PC-3 (cell line): Measurements from ENCODE around the gene ZNF236. TPM values are rescaled to one million over a fixed set of nuclear protein-coding genes. Genes with fewer than 3 reads are reported as not detected.

Source experiments
- ATAC-seq: fragments of 200-7000 bp; cut with Tn5 transposase; 2 replicates; pipeline ENCODE4 v1.9.1; 2020; ENCODE audit warnings: mild to moderate bottlenecking, moderate library complexity
- BruUV-seq: library from RNA; stranded (reverse); fragments of 400-500 nt; replicated peaks from 2 replicates; lab custom pipeline; 2021; lab: Mats Ljungman, UMichigan
- CTCF ChIA-PET: fragments of 300-600 bp; sonication (Branson Sonifier 250); formaldehyde crosslinking; loops from one replicate; lab custom pipeline; 2022; ENCODE audit warnings: antibody characterized with exemption; lab: Charles Lee
- POLR2A ChIA-PET: fragments of 300-600 bp; sonication (Branson Sonifier 250); formaldehyde crosslinking; loops from one replicate; lab custom pipeline; 2022; ENCODE audit warnings: antibody characterized with exemption; ENCODE audit not compliant: unreplicated experiment; lab: Charles Lee
- DNase-seq: peaks from one replicate; pipeline ENCODE4 v3.0.0-alpha.2; 2015
- H2AFZ ChIP-seq: fragments of 300-600 bp; sonication (generic); 2 replicates; pipeline ENCODE4 v1.6.0; 2016; ENCODE audit warnings: antibody characterized with exemption, low read length
- H3F3A ChIP-seq: fragments of 300-600 bp; sonication (generic); one replicate; pipeline ENCODE4 v1.6.0; 2017; ENCODE audit warnings: antibody characterized with exemption, low read length, control low read depth, mild to moderate bottlenecking; ENCODE audit not compliant: unreplicated experiment
- H3K27ac ChIP-seq: fragments of 300-600 bp; sonication (generic); 2 replicates; pipeline ENCODE4 v1.5.1; 2016; ENCODE audit warnings: mild to moderate bottlenecking, low read length
- H3K27me3 ChIP-seq: fragments of 300-600 bp; sonication (generic); 2 replicates; pipeline ENCODE4 v1.6.1; 2016; ENCODE audit warnings: low read length, mixed read lengths
- H3K36me3 ChIP-seq: fragments of 300-600 bp; sonication (generic); 2 replicates; pipeline ENCODE4 v1.6.1; 2016; ENCODE audit warnings: low read depth, mixed run types, low read length, mixed read lengths
- H3K4me1 ChIP-seq: fragments of 300-600 bp; sonication (generic); 2 replicates; pipeline ENCODE4 v1.5.1; 2016; ENCODE audit warnings: low read length; ENCODE audit not compliant: insufficient read depth
- H3K4me2 ChIP-seq: fragments of 300-600 bp; sonication (generic); 2 replicates; pipeline ENCODE4 v1.6.0; 2016; ENCODE audit warnings: low read length
- H3K4me3 ChIP-seq: fragments of 300-600 bp; sonication (generic); 2 replicates; pipeline ENCODE4 v1.5.1; 2016; ENCODE audit warnings: mild to moderate bottlenecking, low read length, mixed read lengths
- H3K79me2 ChIP-seq: fragments of 300-600 bp; sonication (generic); 2 replicates; pipeline ENCODE4 v1.6.1; 2017; ENCODE audit warnings: low read length, mixed read lengths
- H3K9ac ChIP-seq: fragments of 300-600 bp; sonication (generic); 2 replicates; pipeline ENCODE4 v1.6.0; 2016; ENCODE audit warnings: mild to moderate bottlenecking, low read length
- H3K9me2 ChIP-seq: fragments of 300-600 bp; sonication (generic); replicated peaks from 2 replicates; pipeline ENCODE4 v1.6.1; 2016; ENCODE audit warnings: mixed run types, low read length, mixed read lengths
- H3K9me3 ChIP-seq: fragments of 300-600 bp; sonication (generic); 2 replicates; pipeline ENCODE4 v1.6.1; 2016; ENCODE audit warnings: low read length, mixed read lengths
- H4K20me1 ChIP-seq: fragments of 300-600 bp; sonication (generic); 2 replicates; pipeline ENCODE4 v1.6.1; 2016; ENCODE audit warnings: low read length, mixed read lengths
- CTCF ChIP-seq: fragments of 300-600 bp; sonication (generic); conservative IDR thresholded peaks from 2 replicates; pipeline ENCODE4 v1.5.1; 2017; ENCODE audit warnings: antibody characterized with exemption, low read depth, mild to moderate bottlenecking, low read length
- EZH2 ChIP-seq: fragments of 300-600 bp; sonication (generic); IDR thresholded peaks from one replicate; pipeline ENCODE4 v1.6.1; 2017; ENCODE audit warnings: antibody characterized with exemption, mild to moderate bottlenecking, low read length; ENCODE audit not compliant: unreplicated experiment
- EZH2phosphoT487 ChIP-seq: fragments of 300-600 bp; sonication (generic); IDR thresholded peaks from 2 replicates; pipeline ENCODE4 v1.6.1; 2018; ENCODE audit warnings: mild to moderate bottlenecking, antibody characterized with exemption, low read length, borderline replicate concordance
- intact Hi-C: fragments of 100-400 bp; cut with micrococcal nuclease; formaldehyde crosslinking; loops from 2 replicates; pipeline ENCODE4 v1.9.0; 2023
- total RNA-seq: library from RNA; depleted of rRNA; stranded (reverse); fragments of >200 nt; gene quantifications from 2 replicates; pipeline ENCODE4 v1.2.3, GENCODE V29; 2014

The ZNF236 gene
- total RNA-seq, 1 experiment from 2014 or later: 7.7 TPM

- Histone ChIP-seq H3K36me3 (no peaks in the 10 kb centered on the region), H3K27ac (no peak overlapping the region), H3K79me2 (peaks cover 58% of the 10 kb centered on the region), H4K20me1 (no peaks in the 10 kb centered on the region), H3K9me3 (no peaks in the 10 kb centered on the region), H3K9ac (peak overlapping the region; percentile 99; the same call in 1 of the 2 replicates), H3K27me3 (no peaks in the 10 kb centered on the region), H3K4me2 (peak overlapping the region; percentile 92), H3F3A (no peaks in the 10 kb centered on the region), H3K9me2 (no peaks in the 10 kb centered on the region), H2AFZ (peak overlapping the region; percentile 52; the same call in 1 of the 2 replicates), H3K4me3 (peak overlapping the region; percentile 99), H3K4me1 (peaks cover 20% of the 10 kb centered on the region)
- ATAC-seq (no peak), DNase-seq (peak; percentile 32)
- ChIA-PET CTCF (no interaction called here), POLR2A (interaction anchor here (0.7 kb wide), 1 partner anchor 279 kb away, joined by 4 read pairs; no protein-coding TSS in a partner anchor)
- no TSS peak for BruUV-seq
- TF ChIP-seq EZH2phosphoT487 (no peak), CTCF (no peak)
- intact Hi-C loops: loop anchor here (2.0 kb wide), 1 partner anchor 17 kb away; no protein-coding TSS in a partner anchor
Observed at GRCh38 chr18:76819411-76820136, 2.8 kb upstream of the ZNF236 start.

- Histone ChIP-seq H3K4me2 (peak overlapping the region; percentile 92), H3K79me2 (peaks cover 76% of the 10 kb centered on the region), H3K4me1 (peaks cover 20% of the 10 kb centered on the region), H4K20me1 (no peaks in the 10 kb centered on the region), H3K27ac (peak overlapping the region; percentile 83), H3K4me3 (peak overlapping the region; percentile 99), H3K9me3 (no peaks in the 10 kb centered on the region), H3K36me3 (no peaks in the 10 kb centered on the region), H2AFZ (peak overlapping the region; percentile 92), H3K9me2 (no peaks in the 10 kb centered on the region), H3F3A (no peaks in the 10 kb centered on the region), H3K9ac (peak overlapping the region; percentile 99), H3K27me3 (no peaks in the 10 kb centered on the region)
- ATAC-seq (peak; percentile 14), DNase-seq (no peak)
- BruUV-seq: no TSS peak
- ChIA-PET CTCF (interaction anchor here (0.6 to 1.3 kb wide), 2 partner anchors 18 to 19 kb away, joined by 3 to 5 read pairs; no protein-coding TSS in a partner anchor), POLR2A (no interaction called here)
- intact Hi-C loops: loop anchor here (2.0 kb wide), 1 partner anchor 19 kb away; no protein-coding TSS in a partner anchor
- no peak for TF ChIP-seq CTCF
- TF ChIP-seq EZH2phosphoT487: no peak
- no peak for TF ChIP-seq EZH2
Observed at GRCh38 chr18:76821356-76821874, 942 bp upstream of the ZNF236 start.
